Fibroblast of villous mesenchyme (primary cell): ENCODE results near the gene USP7. TPM values are rescaled to one million over a fixed set of nuclear protein-coding genes. Genes with fewer than 3 reads are reported as not detected.
"Not testable (repeated sequence)": the region's sequence is repeated elsewhere in the genome, so short reads cannot be mapped to it uniquely, and the experiment has no call there.

ENCODE experiments used
- DNase-seq: peaks from one replicate; pipeline ENCODE4 v3.0.0-alpha.2; 2010; ENCODE audit warnings: low read depth
- H3K4me3 ChIP-seq: 2 replicates; pipeline ENCODE4 v1.5.1; 2011; ENCODE audit warnings: low read depth, mild to moderate bottlenecking, low read length
- total RNA-seq: library from RNA; depleted of rRNA; stranded (reverse); fragments of >200 nt; gene quantifications from 2 replicates; pipeline ENCODE4 v1.2.3, GENCODE V29; 2012
- TF ChIP-seq, protein P1 (sequence below): IDR thresholded peaks from 2 replicates; pipeline ENCODE4 v1.5.1; 2012; ENCODE audit warnings: low read depth, mild to moderate bottlenecking, low read length; ENCODE audit not compliant: insufficient read depth

Gene USP7
- total RNA-seq, 1 donor, result 54.4 TPM

GRCh38 chr16:8919089-8919933, 44.4 kb downstream of the USP7 start:
- TF ChIP-seq, protein P1, sequence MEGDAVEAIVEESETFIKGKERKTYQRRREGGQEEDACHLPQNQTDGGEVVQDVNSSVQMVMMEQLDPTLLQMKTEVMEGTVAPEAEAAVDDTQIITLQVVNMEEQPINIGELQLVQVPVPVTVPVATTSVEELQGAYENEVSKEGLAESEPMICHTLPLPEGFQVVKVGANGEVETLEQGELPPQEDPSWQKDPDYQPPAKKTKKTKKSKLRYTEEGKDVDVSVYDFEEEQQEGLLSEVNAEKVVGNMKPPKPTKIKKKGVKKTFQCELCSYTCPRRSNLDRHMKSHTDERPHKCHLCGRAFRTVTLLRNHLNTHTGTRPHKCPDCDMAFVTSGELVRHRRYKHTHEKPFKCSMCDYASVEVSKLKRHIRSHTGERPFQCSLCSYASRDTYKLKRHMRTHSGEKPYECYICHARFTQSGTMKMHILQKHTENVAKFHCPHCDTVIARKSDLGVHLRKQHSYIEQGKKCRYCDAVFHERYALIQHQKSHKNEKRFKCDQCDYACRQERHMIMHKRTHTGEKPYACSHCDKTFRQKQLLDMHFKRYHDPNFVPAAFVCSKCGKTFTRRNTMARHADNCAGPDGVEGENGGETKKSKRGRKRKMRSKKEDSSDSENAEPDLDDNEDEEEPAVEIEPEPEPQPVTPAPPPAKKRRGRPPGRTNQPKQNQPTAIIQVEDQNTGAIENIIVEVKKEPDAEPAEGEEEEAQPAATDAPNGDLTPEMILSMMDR, result no peak
- no peak for DNase-seq

DNA sequence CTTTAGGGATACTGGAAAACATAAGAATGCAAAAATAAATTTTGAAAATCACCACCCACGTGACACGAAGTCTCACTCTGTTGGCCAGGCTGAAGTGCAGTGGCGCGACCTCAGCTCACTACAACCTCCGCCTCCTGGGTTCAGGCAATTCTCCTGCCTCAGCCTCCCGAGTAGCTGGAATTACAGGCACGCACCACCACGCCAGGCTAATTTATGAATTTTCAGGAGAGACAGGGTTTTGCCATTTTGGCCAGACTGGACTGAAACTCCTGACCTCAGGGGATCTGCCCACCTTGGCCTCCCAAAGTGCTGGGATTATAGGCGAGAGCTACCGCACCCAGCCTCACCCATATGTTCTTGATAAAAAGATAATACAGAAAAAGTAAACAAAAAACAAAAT, 46.4 kb downstream of the USP7 start:
- H3K4me3 ChIP-seq, DNase-seq: not testable (repeated sequence)

More at GRCh38 chr16:8919089-8919933, 44.4 kb downstream of the USP7 start:
- no peak overlapping the region for H3K4me3 ChIP-seq

- no peak for DNase-seq
- TF ChIP-seq, protein P1, result no peak
- H3K4me3 ChIP-seq, result no peak overlapping the region
Measured at GRCh38 chr16:8916541-8917225, 47.0 kb downstream of the USP7 start.

DNA sequence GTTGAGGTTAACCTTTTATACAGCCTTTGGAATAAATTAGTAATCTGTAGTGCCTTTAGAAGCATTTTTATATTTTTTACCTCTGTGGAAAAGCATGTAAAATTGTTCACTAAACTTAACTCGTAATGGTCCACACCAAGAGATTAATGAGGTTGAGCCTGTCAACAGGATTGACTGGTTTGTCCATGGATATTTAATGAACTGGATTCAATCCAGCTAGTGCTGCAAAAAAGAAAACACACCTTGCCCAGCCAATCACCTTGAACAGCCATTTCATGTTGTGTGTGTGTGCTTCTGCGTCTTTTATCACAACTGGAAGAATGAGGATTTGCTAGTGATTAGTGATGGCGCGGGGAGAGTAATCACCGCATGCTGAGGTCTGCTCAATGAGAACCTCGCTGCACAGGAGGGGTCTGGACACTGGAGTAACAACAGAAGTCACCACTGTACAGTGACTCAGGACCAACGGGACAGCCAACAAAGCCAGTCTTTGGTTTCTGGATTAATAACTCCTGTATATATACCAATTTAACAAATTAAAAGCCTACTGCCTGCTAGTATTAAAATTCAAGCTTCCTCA, 47.9 kb downstream of the USP7 start:
- no peak for DNase-seq
- TF ChIP-seq, protein P1, result no peak
- no peak overlapping the region for H3K4me3 ChIP-seq

DNA sequence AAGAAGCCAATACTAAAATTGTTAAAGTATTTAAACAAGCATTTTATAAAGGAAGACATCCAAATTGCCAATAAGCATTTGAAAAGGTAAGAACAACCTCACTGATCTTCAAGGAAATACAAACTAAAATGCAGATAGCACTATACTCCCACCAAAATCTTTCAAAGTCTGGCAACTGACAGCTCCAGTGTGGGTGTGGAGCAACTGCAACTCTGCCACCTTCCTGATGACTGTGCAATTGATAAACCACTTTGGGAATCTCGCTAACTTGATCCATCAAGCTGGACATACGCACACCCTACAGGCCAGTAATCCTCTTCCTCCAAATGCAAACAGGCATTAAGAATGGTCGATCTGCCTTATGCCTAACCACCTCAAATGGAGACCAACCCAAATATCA, 49.6 kb downstream of the USP7 start:
- TF ChIP-seq, protein P1, result no peak
- no peak overlapping the region for H3K4me3 ChIP-seq
- DNase-seq, result no peak

DNA sequence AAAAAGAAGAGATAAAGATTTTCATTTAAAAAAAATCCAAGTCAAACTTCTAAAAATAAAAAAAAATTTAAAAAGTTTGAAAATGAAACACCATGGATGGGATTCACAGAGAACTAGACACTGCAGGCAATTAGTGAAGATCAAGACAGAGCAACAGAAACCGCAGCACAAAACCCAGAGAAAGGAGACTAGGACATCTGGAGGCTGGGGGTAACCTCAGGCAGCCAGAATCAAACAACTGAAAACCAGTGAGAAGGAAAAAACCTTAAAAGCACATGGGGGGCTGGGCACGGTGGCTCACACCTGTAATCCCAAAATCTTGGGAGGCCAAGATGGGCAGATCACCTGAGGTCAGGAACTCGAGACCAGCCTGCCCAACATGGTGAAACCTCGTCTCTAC, 50.9 kb downstream of the USP7 start:
- H3K4me3 ChIP-seq, result no peak overlapping the region
- TF ChIP-seq, protein P1, result no peak
- DNase-seq, result no peak

DNA sequence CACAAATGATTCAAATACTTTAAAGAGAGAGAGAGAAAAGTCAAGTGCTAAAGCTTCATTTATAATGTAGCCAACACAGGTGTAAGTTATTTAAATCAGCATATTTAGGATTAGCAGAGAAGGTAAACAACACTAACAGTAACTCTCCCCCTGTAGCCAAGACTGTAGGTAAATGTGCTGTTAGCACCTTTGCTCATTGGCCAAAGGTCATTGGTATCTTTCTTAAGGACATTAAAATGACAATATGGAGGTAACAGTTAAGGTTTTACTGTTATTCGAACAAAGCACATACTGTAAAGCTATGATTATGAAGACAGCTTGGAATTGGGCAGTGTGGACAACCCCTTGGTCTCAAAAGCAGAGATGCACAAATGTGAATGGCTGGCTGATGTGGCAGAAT, 52.9 kb downstream of the USP7 start:
- no peak for DNase-seq
- TF ChIP-seq, protein P1, result no peak
- H3K4me3 ChIP-seq, result no peak overlapping the region
